ENCODE results near the gene TPX2.

Gene TPX2

GRCh38 chr20:31820228-31820627 is 81.1 kb downstream of the TPX2 start:
- Histone ChIP-seq H3K27ac (no peak overlapping the region), H3K36me3 (replicated peaks) (no peaks in the 10 kb centered on the region), H3K4me3 (ENCODE audit: low read depth, low read length) (no peak overlapping the region), H3K27me3 (replicated peaks) (no peaks in the 10 kb centered on the region)
- TF ChIP-seq, protein P1, sequence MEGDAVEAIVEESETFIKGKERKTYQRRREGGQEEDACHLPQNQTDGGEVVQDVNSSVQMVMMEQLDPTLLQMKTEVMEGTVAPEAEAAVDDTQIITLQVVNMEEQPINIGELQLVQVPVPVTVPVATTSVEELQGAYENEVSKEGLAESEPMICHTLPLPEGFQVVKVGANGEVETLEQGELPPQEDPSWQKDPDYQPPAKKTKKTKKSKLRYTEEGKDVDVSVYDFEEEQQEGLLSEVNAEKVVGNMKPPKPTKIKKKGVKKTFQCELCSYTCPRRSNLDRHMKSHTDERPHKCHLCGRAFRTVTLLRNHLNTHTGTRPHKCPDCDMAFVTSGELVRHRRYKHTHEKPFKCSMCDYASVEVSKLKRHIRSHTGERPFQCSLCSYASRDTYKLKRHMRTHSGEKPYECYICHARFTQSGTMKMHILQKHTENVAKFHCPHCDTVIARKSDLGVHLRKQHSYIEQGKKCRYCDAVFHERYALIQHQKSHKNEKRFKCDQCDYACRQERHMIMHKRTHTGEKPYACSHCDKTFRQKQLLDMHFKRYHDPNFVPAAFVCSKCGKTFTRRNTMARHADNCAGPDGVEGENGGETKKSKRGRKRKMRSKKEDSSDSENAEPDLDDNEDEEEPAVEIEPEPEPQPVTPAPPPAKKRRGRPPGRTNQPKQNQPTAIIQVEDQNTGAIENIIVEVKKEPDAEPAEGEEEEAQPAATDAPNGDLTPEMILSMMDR (IDR thresholded peaks at IDR 0.05; ENCODE audit: low read depth, low read length, missing control alignments), result no peak
- in situ Hi-C loops (cut with HindIII; ENCODE audit: low pct_ligation_motif_present, low sequenced_read_pairs), result no loop called here
- DNase-seq, result no peak

- in situ Hi-C loops (cut with HindIII; ENCODE audit: low pct_ligation_motif_present, low sequenced_read_pairs), result no loop called here
- Histone ChIP-seq H3K27ac (no peak overlapping the region), H3K27me3 (replicated peaks) (no peaks in the 10 kb centered on the region), H3K36me3 (replicated peaks) (no peaks in the 10 kb centered on the region), H3K4me3 (ENCODE audit: low read depth, low read length) (no peak overlapping the region)
- DNase-seq, result no peak
- TF ChIP-seq, protein P1 (IDR thresholded peaks at IDR 0.05; ENCODE audit: low read depth, low read length, missing control alignments), result no peak
These were observed 82.3 kb downstream of the TPX2 start for GRCh38 chr20:31821427-31821826.

GRCh38 chr20:31822421-31823330 is 83.6 kb downstream of the TPX2 start:
- in situ Hi-C loops (cut with HindIII; ENCODE audit: low pct_ligation_motif_present, low sequenced_read_pairs), result no loop called here
- Histone ChIP-seq H3K36me3 (replicated peaks) (no peaks in the 10 kb centered on the region), H3K27ac (no peak overlapping the region), H3K4me3 (ENCODE audit: low read depth, low read length) (no peak overlapping the region), H3K27me3 (replicated peaks) (no peaks in the 10 kb centered on the region)
- peak; percentile 55 for DNase-seq
- TF ChIP-seq, protein P1 (IDR thresholded peaks at IDR 0.05; ENCODE audit: low read depth, low read length, missing control alignments), result peak; percentile 99

DNA sequence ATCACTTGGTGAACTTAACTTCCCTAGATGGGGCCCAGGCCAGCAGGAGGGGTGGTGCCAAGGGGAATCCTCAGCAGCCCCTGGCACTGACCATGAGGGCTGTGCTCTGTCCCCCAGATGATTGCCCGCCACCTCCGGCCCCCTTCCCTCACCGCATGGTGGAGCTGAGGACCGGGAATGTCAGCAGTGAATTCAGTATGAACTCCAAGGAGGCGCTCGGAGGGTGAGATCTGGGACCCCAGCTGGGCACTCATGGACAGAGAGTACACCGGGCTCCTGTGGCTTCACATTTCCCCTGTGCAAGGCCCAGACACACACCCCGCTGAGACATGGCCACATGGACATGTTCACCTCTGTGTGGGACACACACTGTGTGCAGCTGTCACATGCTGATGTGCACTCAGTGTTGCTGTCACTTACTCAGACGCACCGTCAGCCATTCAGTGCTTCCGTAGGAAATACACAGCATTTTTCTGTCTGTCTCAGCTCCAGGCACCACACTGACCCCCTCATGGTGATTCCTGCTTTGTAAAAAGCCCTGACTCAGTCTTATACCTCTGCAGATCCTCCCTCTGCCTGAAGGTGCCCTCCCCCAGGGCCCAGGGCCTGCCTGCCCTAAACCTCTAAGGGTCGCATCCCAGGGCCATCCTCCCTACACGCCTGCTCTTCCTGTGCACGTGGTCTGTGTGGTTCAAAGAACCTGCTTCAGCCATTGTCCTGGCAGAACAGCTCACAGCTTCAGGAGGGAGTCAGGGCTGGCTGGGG is 84.5 kb downstream of the TPX2 start:
- TF ChIP-seq, protein P1 (IDR thresholded peaks at IDR 0.05; ENCODE audit: low read depth, low read length, missing control alignments), result peak; percentile 27
- no peak overlapping the region for H3K27ac ChIP-seq
- H3K36me3 ChIP-seq (replicated peaks), result no peaks in the 10 kb centered on the region
- no peaks in the 10 kb centered on the region for H3K27me3 ChIP-seq (replicated peaks)
- peak; percentile 46 for DNase-seq
- in situ Hi-C loops (cut with HindIII; ENCODE audit: low pct_ligation_motif_present, low sequenced_read_pairs), result no loop called here
- no peak overlapping the region for H3K4me3 ChIP-seq (ENCODE audit: low read depth, low read length)

GRCh38 chr20:31824125-31824485 is 85.0 kb downstream of the TPX2 start:
- in situ Hi-C loops (cut with HindIII; ENCODE audit: low pct_ligation_motif_present, low sequenced_read_pairs), result no loop called here
- H3K36me3 ChIP-seq (replicated peaks), result no peaks in the 10 kb centered on the region
- H3K27ac ChIP-seq, result no peak overlapping the region
- H3K27me3 ChIP-seq (replicated peaks), result no peaks in the 10 kb centered on the region
- TF ChIP-seq, protein P1 (IDR thresholded peaks at IDR 0.05; ENCODE audit: low read depth, low read length, missing control alignments), result no peak
- DNase-seq, result no peak
- no peak overlapping the region for H3K4me3 ChIP-seq (ENCODE audit: low read depth, low read length)

All from brain microvascular endothelial cell (primary cell).